Endothelial cell of umbilical vein (primary cell): ENCODE data around the gene DMBX1. TPM values are rescaled to one million over a fixed set of nuclear protein-coding genes. Genes with fewer than 3 reads are reported as not detected.

ENCODE experiments used
- BruUV-seq: library from RNA; stranded (reverse); fragments of 400-500 nt; replicated peaks from 2 replicates; lab custom pipeline; 2021; lab: Mats Ljungman, UMichigan
- CTCF ChIA-PET: fragments of 300-600, 350-600 bp; sonication (Branson Sonifier 250); formaldehyde crosslinking; loops from one replicate; lab custom pipeline; 2021; ENCODE audit warnings: antibody characterized with exemption, inconsistent platforms; lab: Charles Lee
- POLR2A ChIA-PET: fragments of 300-600, 350-600 bp; sonication (Branson Sonifier 250); formaldehyde crosslinking; loops from one replicate; lab custom pipeline; 2021; ENCODE audit warnings: antibody characterized with exemption, inconsistent platforms; lab: Charles Lee
- DNase-seq: peaks from one replicate; pipeline ENCODE4 v3.0.0-alpha.2; 2011; ENCODE audit warnings: low read depth, low spot score
- FAIRE-seq: peaks from 2 replicates; lab custom pipeline; 2011; peaks lifted over from hg19 to GRCh38; lab: Jason Lieb, UNC
- H2AFZ ChIP-seq: 2 replicates; pipeline ENCODE4 v1.6.0; 2012; ENCODE audit warnings: low read depth, low read length, control low read depth, inconsistent platforms
- H3K27ac ChIP-seq: 2 replicates; pipeline ENCODE4 v1.5.1; 2011; ENCODE audit warnings: low read depth, mild to moderate bottlenecking, control low read depth, low read length, moderate library complexity; ENCODE audit not compliant: insufficient read depth
- H3K27me3 ChIP-seq, 2 experiments: 2 replicates each; pipeline versions ENCODE4 v1.6.0 to v1.6.1; 2011; ENCODE audit warnings: low read length in 2 of 2, mixed read lengths in 1 of 2; ENCODE audit not compliant: control insufficient read depth in 2 of 2, insufficient read depth in 2 of 2
- H3K36me3 ChIP-seq, 2 experiments: 2 replicates in 1 of 2; 3 replicates in 1 of 2; pipeline ENCODE4 v1.5.1; 2011; ENCODE audit warnings: low read length in 2 of 2, mild to moderate bottlenecking in 1 of 2, moderate library complexity in 1 of 2; ENCODE audit not compliant: control insufficient read depth in 2 of 2, insufficient read depth in 2 of 2; ENCODE audit errors: extremely low read depth in 1 of 2
- H3K4me1 ChIP-seq: 3 replicates; pipeline ENCODE4 v1.5.1; 2011; ENCODE audit warnings: mild to moderate bottlenecking, low read length; ENCODE audit not compliant: control insufficient read depth, insufficient read depth; ENCODE audit errors: extremely low read depth
- H3K4me2 ChIP-seq: 2 replicates; pipeline ENCODE4 v1.6.1; 2011; ENCODE audit warnings: low read length, control low read depth, mixed read lengths; ENCODE audit not compliant: insufficient read depth
- H3K4me3 ChIP-seq, 3 experiments: fragments of 200-600 bp in 1 of 3; sonication (generic), shearing (Covaris generic) in 1 of 3; replicated peaks in 1 of 3; 2 replicates each; pipeline ENCODE4 v1.5.1; 2011 to 2016; ENCODE audit warnings: control low read depth in 3 of 3, low read length in 3 of 3, mild to moderate bottlenecking in 2 of 3, inconsistent platforms in 1 of 3, low read depth in 1 of 3, moderate library complexity in 1 of 3; ENCODE audit not compliant: insufficient read depth in 1 of 3
- H3K79me2 ChIP-seq: 2 replicates; pipeline ENCODE4 v1.6.0; 2012; ENCODE audit warnings: low read length, inconsistent platforms; ENCODE audit not compliant: control insufficient read depth, insufficient read depth
- H3K9ac ChIP-seq: replicated peaks from 2 replicates; pipeline ENCODE3; 2011; ENCODE audit warnings: low read length, control low read depth; ENCODE audit not compliant: insufficient read depth; ENCODE audit errors: extremely low read depth
- H3K9me1 ChIP-seq: replicated peaks from 3 replicates; pipeline ENCODE4 v1.6.0; 2011; ENCODE audit warnings: mild to moderate bottlenecking, low read length; ENCODE audit not compliant: control insufficient read depth, insufficient read depth; ENCODE audit errors: extremely low read depth
- H3K9me3 ChIP-seq: replicated peaks from 2 replicates; pipeline ENCODE4 v1.5.1; 2012; ENCODE audit warnings: low read length, inconsistent platforms; ENCODE audit not compliant: control insufficient read depth, insufficient read depth
- H4K20me1 ChIP-seq: replicated peaks from 2 replicates; pipeline ENCODE3; 2011; ENCODE audit warnings: mild to moderate bottlenecking, low read length; ENCODE audit not compliant: control insufficient read depth, insufficient read depth; ENCODE audit errors: extremely low read depth
- CTCF ChIP-seq, 2 donors: IDR thresholded peaks; 1 replicate in 1 of 2; 2 replicates in 1 of 2; pipeline ENCODE4 v1.5.1; 2011; ENCODE audit warnings: low read length in 2 of 2, mild to moderate bottlenecking in 2 of 2, moderate library complexity in 2 of 2, control low read depth in 1 of 2, inconsistent platforms in 1 of 2, low read depth in 1 of 2; ENCODE audit not compliant: insufficient read depth in 1 of 2; ENCODE audit errors: extremely low read depth in 1 of 2
- GATA2 ChIP-seq: IDR thresholded peaks from 2 replicates; pipeline ENCODE4 v1.7.0; 2011; ENCODE audit warnings: low read depth, mild to moderate bottlenecking, moderate library complexity, mixed read lengths, low read length; ENCODE audit not compliant: insufficient read length, insufficient read depth
- JUN ChIP-seq: IDR thresholded peaks from 2 replicates; pipeline ENCODE4 v1.6.1; 2011; ENCODE audit warnings: borderline replicate concordance, low read depth; ENCODE audit not compliant: insufficient read length, insufficient read depth
- MAX ChIP-seq: IDR thresholded peaks from 2 replicates; pipeline ENCODE4 v1.6.1; 2011; ENCODE audit not compliant: insufficient read depth, insufficient read length
- MYC ChIP-seq: IDR thresholded peaks from one replicate; pipeline ENCODE4 v1.6.1; 2011; ENCODE audit warnings: mild to moderate bottlenecking, low read depth, low read length
- dilution Hi-C: fragments of 300-500 bp; cut with MboI; formaldehyde crosslinking; loops from one replicate; pipeline ENCODE4 v1.15.0; 2019; ENCODE audit warnings: low sequenced_read_pairs; ENCODE audit not compliant: extremely low pct_ligation_motif_present
- intact Hi-C: fragments of 100-400 bp; cut with micrococcal nuclease; formaldehyde crosslinking; loops from one replicate; pipeline ENCODE4 v1.10.0; 2022
- polyA plus RNA-seq, 4 experiments: library from polyadenylated mRNA; depleted of rRNA in 3 of 4; stranded (reverse) in 3 of 4; unstranded in 1 of 4; fragments of >200 nt; gene quantifications; 2 replicates each; pipeline versions ENCODE4 v1.2.1 to v1.2.3, GENCODE V29; 2011 to 2012; ENCODE audit warnings: missing spikeins in 1 of 4
- total RNA-seq: library from RNA; stranded (reverse); gene quantifications from 2 replicates; pipeline ENCODE4 v1.2.3, GENCODE V29; 2021

DMBX1 gene
- total and polyA plus RNA-seq, 2 donors (not counting 3 experiments of a cell fraction or from before 2014, with no cell fraction given), result not detected

DNA sequence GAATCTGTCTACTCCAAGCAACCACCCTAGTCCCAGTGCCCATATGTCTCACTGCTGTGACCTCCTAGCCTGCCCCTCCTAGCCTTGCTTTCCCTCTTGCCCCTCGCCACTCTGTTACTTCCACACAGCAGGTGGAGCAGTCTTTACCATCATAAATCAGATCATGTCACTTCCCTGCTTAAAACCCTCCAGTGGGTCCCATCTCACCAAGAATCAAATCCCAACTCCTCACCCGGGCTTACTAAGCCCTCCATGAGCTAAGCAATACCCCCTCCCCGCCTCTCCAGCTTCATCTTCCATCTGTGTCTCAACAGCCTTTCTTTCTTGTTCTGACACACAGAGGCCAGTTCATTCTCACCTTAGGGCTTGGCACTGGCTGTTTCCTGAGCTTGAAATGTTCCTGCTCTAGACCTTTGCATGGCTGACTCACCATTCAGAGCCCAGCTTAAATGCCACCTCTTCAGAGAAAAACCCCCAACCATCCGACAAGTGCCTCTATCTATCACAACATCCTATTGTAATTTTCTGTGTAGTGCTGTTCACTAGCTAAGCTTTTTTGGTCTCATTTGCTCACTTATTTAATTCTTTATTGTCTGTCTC, 39.5 kb downstream of the DMBX1 start:
- H3K4me2 ChIP-seq, result no peak overlapping the region
- ChIA-PET POLR2A (no interaction called here), CTCF (interaction anchor here (1.4 to 6.5 kb wide), 14 partner anchors 10 to 199 kb away, joined by 3 to 165 read pairs (median 9); no protein-coding TSS in a partner anchor)
- H2AFZ ChIP-seq, result no peak overlapping the region
- H3K9ac ChIP-seq, result no peak overlapping the region
- no peak for TF ChIP-seq MAX
- no peak for TF ChIP-seq CTCF (IDR thresholded peaks at IDR 0.05; ENCODE audit: extremely low read depth in 1 of 2, insufficient read depth in 1 of 2, low read depth in 1 of 2, low read length in 2 of 2)
- no peak for TF ChIP-seq MYC
- TF ChIP-seq JUN, result no peak
- no peak for TF ChIP-seq GATA2
- no peaks in the 10 kb centered on the region for H4K20me1 ChIP-seq
- no peak overlapping the region for H3K27ac ChIP-seq
- H3K9me3 ChIP-seq, result no peaks in the 10 kb centered on the region
- no peaks in the 10 kb centered on the region for H3K9me1 ChIP-seq
- H3K27me3 ChIP-seq, result peaks cover 43 to 51% of the 10 kb centered on the region in 2 experiments
- no TSS peak for BruUV-seq
- DNase-seq, result no peak
- no peak for FAIRE-seq
- dilution Hi-C loops, result no loop called here
- H3K36me3 ChIP-seq, result no peaks in the 10 kb centered on the region
- intact Hi-C loops, result no loop called here
- H3K4me1 ChIP-seq, result peaks cover 2% of the 10 kb centered on the region
- no peak overlapping the region for H3K4me3 ChIP-seq
- H3K79me2 ChIP-seq, result no peaks in the 10 kb centered on the region
